RCC 7860 (cell line): ENCODE data around the gene ALDH1L1.

Experiments used
- DNase-seq: peaks from one replicate; pipeline ENCODE4 v3.0.0-alpha.2; 2015; ENCODE audit warnings: low spot score
- FAIRE-seq: peaks from 2 replicates; lab custom pipeline; 2012; peaks lifted over from hg19 to GRCh38; lab: Jason Lieb, UNC

The ALDH1L1 gene

DNA sequence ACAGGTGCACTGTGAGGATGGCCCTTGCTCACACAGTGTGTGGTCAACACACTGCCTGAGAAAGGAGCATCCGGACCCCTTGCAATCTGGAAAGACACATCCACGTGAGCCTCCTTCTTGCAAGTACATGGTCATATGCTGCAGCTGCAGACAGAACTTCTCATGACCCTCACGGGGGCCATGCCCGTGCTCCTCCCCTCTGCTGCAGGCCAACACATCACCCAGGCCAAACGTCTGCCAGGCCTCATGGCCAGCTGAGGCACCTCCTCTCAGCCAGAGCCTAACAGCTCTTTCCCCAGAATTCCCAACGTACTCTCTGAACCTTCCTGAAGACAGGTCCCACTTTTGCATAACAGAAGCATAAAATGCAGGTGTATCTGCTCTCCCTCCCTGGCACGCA lies 121.7 kb downstream of the ALDH1L1 start:
- no peak for FAIRE-seq
- DNase-seq: no peak

DNA sequence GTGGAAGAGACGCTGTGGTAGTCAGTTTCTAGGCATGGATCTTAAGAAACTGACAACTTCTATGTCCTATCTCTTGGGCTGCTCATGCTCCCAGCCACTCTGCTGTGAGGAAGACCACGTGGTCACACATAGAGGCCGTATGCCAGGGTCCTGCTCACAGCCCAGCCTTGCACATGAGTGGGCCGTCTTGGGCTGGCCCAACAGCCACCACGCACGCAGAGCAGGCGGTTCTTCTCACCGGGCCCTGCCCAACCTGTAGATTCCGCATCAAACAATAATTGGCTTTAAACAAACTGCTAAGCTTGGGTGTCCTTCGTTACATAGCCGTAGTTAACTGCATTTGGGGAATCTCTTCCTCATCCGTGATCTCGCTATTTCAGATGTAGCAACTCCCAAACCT lies 122.5 kb downstream of the ALDH1L1 start:
- DNase-seq (no peak), FAIRE-seq (no peak)

DNA sequence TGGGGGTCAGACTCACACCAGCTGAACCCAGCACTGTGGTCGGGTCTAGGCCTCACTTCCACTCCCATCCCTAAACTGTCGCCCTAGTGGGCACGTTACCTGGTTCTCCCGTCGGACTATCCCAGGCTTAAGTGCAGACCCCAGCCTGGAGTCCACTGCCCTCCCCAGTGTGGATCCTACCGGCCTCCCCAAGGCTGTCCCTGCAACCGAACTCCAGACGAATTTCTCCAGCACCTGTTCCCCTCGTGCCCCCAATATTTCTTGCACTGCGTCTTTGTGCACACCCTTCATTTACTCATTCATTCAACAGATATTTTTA lies 122.9 kb downstream of the ALDH1L1 start:
- DNase-seq (no peak), FAIRE-seq (no peak)

DNA sequence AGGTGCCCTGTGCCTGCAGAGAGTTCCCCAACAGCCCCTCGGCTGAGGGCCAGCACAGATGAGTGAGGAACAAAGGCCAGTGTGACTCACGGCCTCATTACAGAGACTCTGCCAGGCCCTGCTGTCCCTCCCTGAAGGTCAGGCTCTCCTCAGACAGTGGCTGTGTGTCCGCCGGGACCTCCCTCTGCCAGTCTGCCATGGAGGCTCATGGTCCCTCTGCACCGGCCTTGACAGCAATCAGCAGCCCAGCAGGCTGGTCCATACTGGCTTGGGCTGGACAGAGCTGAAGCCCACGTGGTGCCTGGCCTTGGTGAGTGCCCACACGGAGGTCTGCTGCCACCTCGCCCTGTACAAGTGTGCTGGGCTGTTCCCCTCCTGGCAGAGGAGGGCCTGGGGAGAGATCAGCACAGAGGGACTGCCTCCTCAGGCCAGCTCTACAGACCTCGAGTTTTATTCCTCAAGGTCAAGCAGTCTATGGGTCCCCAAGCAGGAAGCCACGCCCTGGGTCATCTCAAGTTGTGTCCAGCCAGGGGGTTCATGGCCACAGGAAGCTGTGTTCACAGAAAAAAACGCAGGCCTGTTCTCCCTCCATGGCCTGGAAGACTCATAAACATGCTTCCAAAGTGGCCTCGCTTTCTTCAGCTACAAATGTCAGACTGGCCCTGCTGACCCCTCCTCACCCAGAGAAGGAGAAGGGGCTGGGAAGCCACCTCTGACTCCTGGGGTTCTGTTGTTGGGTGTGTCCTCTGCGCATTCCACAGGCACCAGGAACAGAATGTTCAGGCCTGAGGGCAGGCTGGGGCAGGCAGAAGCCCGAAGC lies 123.5 kb downstream of the ALDH1L1 start:
- no peak for DNase-seq
- FAIRE-seq: no peak

DNA sequence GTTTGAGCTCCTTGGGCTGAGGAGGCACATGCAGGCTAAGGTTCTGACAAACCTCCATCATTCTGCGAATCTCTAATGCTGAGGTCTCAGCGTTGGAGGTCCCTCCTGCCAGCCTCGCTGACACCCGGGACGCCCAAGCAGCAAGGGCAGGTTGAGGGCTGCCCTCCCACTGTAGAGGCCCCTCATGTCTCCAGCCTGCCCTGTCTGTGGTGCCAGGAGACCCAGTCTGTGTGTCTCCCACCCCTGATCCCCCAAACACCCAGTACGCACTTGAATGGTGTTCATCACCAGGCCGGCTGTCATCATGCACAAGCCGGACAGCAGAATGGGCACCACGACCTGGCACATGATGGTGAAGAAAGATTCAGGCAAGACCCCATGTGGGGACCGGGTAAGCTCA lies 124.3 kb downstream of the ALDH1L1 start:
- FAIRE-seq (no peak), DNase-seq (no peak)

DNA sequence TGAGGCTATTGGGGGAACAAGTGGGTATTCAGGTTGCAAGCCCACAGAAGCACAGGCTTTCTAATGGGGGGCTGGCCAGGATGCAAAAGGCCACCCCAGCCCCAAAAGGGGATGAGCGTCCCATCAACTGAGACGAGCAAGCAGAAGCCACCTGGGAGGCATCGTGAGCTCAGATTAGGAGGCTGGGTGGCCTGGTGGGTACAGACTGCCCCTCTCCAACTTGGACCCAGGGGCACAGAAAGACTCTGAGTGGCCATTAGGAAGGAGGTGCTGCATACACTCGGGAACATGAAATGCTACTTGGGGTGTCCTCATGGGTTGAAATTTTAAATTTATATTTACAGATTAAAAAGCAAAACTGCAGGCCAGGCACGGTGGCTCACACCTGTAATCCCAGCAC lies 125.5 kb downstream of the ALDH1L1 start:
- no peak for DNase-seq
- no peak for FAIRE-seq

DNA sequence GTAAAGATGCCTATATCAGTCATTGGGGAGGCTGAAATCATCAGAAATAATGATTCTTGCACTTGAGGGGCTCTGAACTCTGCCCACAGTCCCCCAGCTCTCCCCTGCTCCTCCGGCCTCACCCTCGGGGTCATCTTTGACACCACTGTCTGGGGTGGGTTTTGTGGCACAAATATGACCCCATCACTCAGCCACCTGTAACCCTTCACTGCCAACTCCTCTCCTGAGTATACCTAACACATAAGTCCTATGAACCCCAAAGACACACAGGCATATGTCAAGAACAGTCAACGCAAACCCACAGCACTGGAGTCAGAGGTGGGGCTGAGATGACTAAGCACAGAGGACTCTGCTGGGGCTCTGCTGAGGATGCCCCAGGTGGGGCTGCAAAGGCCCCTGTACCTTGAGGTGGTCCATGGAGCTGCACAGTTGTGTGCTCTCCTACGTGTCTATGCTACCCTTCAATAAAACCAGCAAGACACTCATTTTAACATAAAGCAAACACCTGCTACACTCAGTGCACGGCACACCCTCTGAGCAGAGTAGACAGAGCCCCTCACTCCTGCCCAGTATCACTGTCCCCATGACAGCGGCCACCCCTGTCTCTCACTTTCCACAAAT lies 126.3 kb downstream of the ALDH1L1 start:
- DNase-seq: no peak
- FAIRE-seq: no peak
